ENCODE results near the gene BCL2. TPM values are rescaled to one million over a fixed set of nuclear protein-coding genes. Genes with fewer than 3 reads are reported as not detected.

The BCL2 gene
- total RNA-seq, 1 experiment from 2014 or later = 2.5 TPM

GRCh38 chr18:63238693-63239075, 80.9 kb downstream of the BCL2 start:
- DNase-seq (ENCODE audit: low read depth, low spot score) (no peak), ATAC-seq (peak; percentile 48)
- Histone ChIP-seq H3K4me2 (ENCODE audit: low read length) (peak overlapping the region; percentile 71), H3K9ac (ENCODE audit: low read length) (no peak overlapping the region), H3K9me3 (ENCODE audit: control insufficient read depth in 1 of 2, insufficient read depth in 1 of 2, low read depth in 1 of 2, low read length in 2 of 2) (no peaks in the 10 kb centered on the region), H3K9me2 (ENCODE audit: insufficient read depth) (no peaks in the 10 kb centered on the region), H3K4me3 (replicated peaks in 1 of 2; ENCODE audit: low read depth in 1 of 2, low read length in 2 of 2) (no peak overlapping the region), H3K36me3 (ENCODE audit: control insufficient read depth in 1 of 2, insufficient read depth in 2 of 2, low read length in 2 of 2) (no peaks in the 10 kb centered on the region), H4K20me1 (ENCODE audit: insufficient read depth) (no peaks in the 10 kb centered on the region), H3K79me2 (ENCODE audit: insufficient read depth, low read length) (no peaks in the 10 kb centered on the region), H3K4me1 (ENCODE audit: control insufficient read depth in 1 of 2, insufficient read depth in 2 of 2, low read length in 2 of 2) (peaks cover 13 to 18% of the 10 kb centered on the region in 2 experiments), H3K27me3 (ENCODE audit: insufficient read depth, low read length) (no peaks in the 10 kb centered on the region), H3K27ac (ENCODE audit: low read depth, low read length) (no peak overlapping the region), H2AFZ (ENCODE audit: low read depth, low read length, poor library complexity, severe bottlenecking) (peak overlapping the region; percentile 95)
- ChIA-PET POLR2A (no interaction called here), RAD21 (ENCODE audit: low non-redundant PET in 1 of 2, low total read pairs in 2 of 2, uncharacterized antibody in 2 of 2, unreplicated experiment in 2 of 2) (no interaction called here), CTCF (no interaction called here)
- no TSS peak for BruUV-seq (replicated peaks)
- TF ChIP-seq SIN3A (IDR thresholded peaks at IDR 0.05; ENCODE audit: low read depth) (no peak), CEBPB (IDR thresholded peaks at IDR 0.05; ENCODE audit: low read depth) (no peak), MAX (IDR thresholded peaks at IDR 0.05) (no peak), SRF (IDR thresholded peaks at IDR 0.05; ENCODE audit: low read depth) (no peak), YY1 (IDR thresholded peaks at IDR 0.05; ENCODE audit: extremely low read depth, insufficient replicate concordance, low read depth, low read length) (no peak), FOSL1 (IDR thresholded peaks at IDR 0.05; ENCODE audit: low read depth) (no peak), ZNF274 (IDR thresholded peaks at IDR 0.05; ENCODE audit: low read depth, low read length) (no peak), EGR1 (IDR thresholded peaks at IDR 0.05; ENCODE audit: low read depth) (no peak), POLR2A (IDR thresholded peaks at IDR 0.05; ENCODE audit: borderline replicate concordance, extremely low read depth, insufficient read depth, insufficient read length) (no peak), RAD21 (IDR thresholded peaks at IDR 0.05; ENCODE audit: low read depth) (no peak), EZH2phosphoT487 (IDR thresholded peaks at IDR 0.05; ENCODE audit: borderline replicate concordance) (no peak), CTCF (IDR thresholded peaks at IDR 0.05 in 2 of 3, conservative IDR thresholded peaks at IDR 0.05 in 1 of 3; ENCODE audit: borderline replicate concordance in 1 of 3, insufficient read depth in 1 of 3, low read depth in 2 of 3, low read length in 2 of 3) (no peak), SP1 (IDR thresholded peaks at IDR 0.05; ENCODE audit: low read depth) (no peak)
- intact Hi-C loops (cut with micrococcal nuclease) = no loop called here
